ENCODE results near the gene GAL3ST1. TPM values are rescaled to one million over a fixed set of nuclear protein-coding genes. Genes with fewer than 3 reads are reported as not detected.

Gene GAL3ST1
- total RNA-seq, 1 experiment from 2014 or later, result 2.1 TPM

DNA sequence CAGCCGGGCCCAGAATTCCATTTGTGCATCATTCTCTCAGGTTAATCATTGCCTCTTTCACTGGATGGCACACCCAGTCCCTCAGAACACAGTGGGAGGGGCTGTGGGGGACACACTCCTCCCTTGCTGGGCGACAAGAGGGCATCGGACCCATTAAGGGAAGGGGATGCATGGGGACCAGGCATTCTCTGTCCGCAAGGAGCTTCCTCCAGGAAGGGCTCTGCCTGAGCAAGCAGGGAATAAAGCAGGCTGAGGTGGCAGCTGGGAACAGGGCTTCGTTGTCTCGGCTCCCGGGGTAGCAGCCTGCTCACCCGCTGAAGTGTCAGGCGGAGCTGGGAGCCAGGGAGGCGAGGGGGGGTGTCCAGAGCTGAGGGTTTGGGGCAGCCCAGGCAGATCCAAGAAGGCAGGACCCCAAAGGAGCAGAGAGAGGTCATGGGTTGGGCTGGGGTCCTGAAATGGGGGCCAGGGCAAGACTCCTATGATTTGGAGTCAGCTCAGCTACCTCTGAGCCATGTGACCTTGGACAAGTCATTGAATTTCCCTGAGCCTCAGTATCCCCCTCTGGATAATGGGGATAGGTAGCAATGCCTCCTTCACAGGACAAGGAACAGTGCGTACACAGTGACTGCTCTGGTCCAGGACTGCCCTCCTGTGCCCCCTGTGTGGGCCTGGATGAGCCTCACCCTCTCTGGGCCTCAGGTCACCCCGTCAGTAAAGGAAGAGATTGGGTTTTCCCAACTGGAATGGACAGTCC is 1.4 kb downstream of the GAL3ST1 start:
- ATAC-seq, result peak; percentile 4; the same call in 1 of the 2 replicates
- RAD21 ChIA-PET (ENCODE audit: low non-redundant PET in 1 of 2, low total read pairs in 2 of 2, uncharacterized antibody in 2 of 2, unreplicated experiment in 2 of 2), result no interaction called here
- 0 out of 2 replicates have a peak overlapping the region, but pooled peaks have one; percentile 2 for H3K4me2 ChIP-seq (ENCODE audit: low read length)

More for the DNA sequence above, 1.4 kb downstream of the GAL3ST1 start:
- Histone ChIP-seq H3K79me2 (ENCODE audit: insufficient read depth, low read length) (no peaks in the 10 kb centered on the region), H3K27me3 (ENCODE audit: insufficient read depth, low read length) (no peaks in the 10 kb centered on the region), H2AFZ (ENCODE audit: low read depth, low read length, poor library complexity, severe bottlenecking) (no peak overlapping the region), H3K4me1 (ENCODE audit: control insufficient read depth in 1 of 2, insufficient read depth in 2 of 2, low read length in 2 of 2) (peaks cover 6 to 22% of the 10 kb centered on the region in 2 experiments; a peak in 3 of 4 replicates), H3K27ac (ENCODE audit: low read depth, low read length) (no peak overlapping the region), H3K9me3 (ENCODE audit: control insufficient read depth in 1 of 2, insufficient read depth in 1 of 2, low read depth in 1 of 2, low read length in 2 of 2) (no peaks in the 10 kb centered on the region), H3K4me3 (replicated peaks in 1 of 2; ENCODE audit: low read depth in 1 of 2, low read length in 2 of 2) (no peak overlapping the region), H3K36me3 (ENCODE audit: control insufficient read depth in 1 of 2, insufficient read depth in 2 of 2, low read length in 2 of 2) (peaks cover 14 to 19% of the 10 kb centered on the region in 2 experiments; a peak in 3 of 4 replicates), H3K9ac (ENCODE audit: low read length) (no peak overlapping the region), H3K9me2 (ENCODE audit: insufficient read depth) (no peaks in the 10 kb centered on the region), H4K20me1 (ENCODE audit: insufficient read depth) (no peaks in the 10 kb centered on the region)
- CTCF ChIA-PET, result no interaction called here
- TF ChIP-seq, protein P1, sequence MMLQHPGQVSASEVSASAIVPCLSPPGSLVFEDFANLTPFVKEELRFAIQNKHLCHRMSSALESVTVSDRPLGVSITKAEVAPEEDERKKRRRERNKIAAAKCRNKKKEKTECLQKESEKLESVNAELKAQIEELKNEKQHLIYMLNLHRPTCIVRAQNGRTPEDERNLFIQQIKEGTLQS (IDR thresholded peaks at IDR 0.05), result no peak
- no peak for TF ChIP-seq TCF7L2 (IDR thresholded peaks at IDR 0.05; ENCODE audit: borderline replicate concordance, extremely low read depth, insufficient read depth, insufficient read length)
- TF ChIP-seq POLR2AphosphoS5 (IDR thresholded peaks at IDR 0.05; ENCODE audit: low read depth, low read length), result no peak
- TF ChIP-seq, protein P2, sequence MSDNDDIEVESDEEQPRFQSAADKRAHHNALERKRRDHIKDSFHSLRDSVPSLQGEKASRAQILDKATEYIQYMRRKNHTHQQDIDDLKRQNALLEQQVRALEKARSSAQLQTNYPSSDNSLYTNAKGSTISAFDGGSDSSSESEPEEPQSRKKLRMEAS (IDR thresholded peaks at IDR 0.05), result no peak
- no peak for TF ChIP-seq CBX3 (IDR thresholded peaks at IDR 0.05; ENCODE audit: low read depth)
- no peak for TF ChIP-seq POLR2A (IDR thresholded peaks at IDR 0.05; ENCODE audit: borderline replicate concordance, extremely low read depth, insufficient read depth, insufficient read length)
- no peak for TF ChIP-seq JUND (IDR thresholded peaks at IDR 0.05)
- no peak for TF ChIP-seq SRF (IDR thresholded peaks at IDR 0.05; ENCODE audit: low read depth)
- TF ChIP-seq FOSL1 (IDR thresholded peaks at IDR 0.05; ENCODE audit: low read depth), result no peak
- TF ChIP-seq, protein P3, sequence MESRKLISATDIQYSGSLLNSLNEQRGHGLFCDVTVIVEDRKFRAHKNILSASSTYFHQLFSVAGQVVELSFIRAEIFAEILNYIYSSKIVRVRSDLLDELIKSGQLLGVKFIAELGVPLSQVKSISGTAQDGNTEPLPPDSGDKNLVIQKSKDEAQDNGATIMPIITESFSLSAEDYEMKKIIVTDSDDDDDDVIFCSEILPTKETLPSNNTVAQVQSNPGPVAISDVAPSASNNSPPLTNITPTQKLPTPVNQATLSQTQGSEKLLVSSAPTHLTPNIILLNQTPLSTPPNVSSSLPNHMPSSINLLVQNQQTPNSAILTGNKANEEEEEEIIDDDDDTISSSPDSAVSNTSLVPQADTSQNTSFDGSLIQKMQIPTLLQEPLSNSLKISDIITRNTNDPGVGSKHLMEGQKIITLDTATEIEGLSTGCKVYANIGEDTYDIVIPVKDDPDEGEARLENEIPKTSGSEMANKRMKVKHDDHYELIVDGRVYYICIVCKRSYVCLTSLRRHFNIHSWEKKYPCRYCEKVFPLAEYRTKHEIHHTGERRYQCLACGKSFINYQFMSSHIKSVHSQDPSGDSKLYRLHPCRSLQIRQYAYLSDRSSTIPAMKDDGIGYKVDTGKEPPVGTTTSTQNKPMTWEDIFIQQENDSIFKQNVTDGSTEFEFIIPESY (IDR thresholded peaks at IDR 0.05; ENCODE audit: extremely low read depth, insufficient replicate concordance, low read length), result no peak
- TF ChIP-seq ELF1 (IDR thresholded peaks at IDR 0.05; ENCODE audit: borderline replicate concordance, low read depth), result no peak
- no peak for TF ChIP-seq SIN3A (IDR thresholded peaks at IDR 0.05; ENCODE audit: low read depth)
- no peak for TF ChIP-seq EZH2phosphoT487 (IDR thresholded peaks at IDR 0.05; ENCODE audit: borderline replicate concordance)
- no peak for TF ChIP-seq EZH2 (IDR thresholded peaks at IDR 0.05)
- TF ChIP-seq RAD21 (IDR thresholded peaks at IDR 0.05; ENCODE audit: low read depth), result no peak
- TF ChIP-seq, protein P4, sequence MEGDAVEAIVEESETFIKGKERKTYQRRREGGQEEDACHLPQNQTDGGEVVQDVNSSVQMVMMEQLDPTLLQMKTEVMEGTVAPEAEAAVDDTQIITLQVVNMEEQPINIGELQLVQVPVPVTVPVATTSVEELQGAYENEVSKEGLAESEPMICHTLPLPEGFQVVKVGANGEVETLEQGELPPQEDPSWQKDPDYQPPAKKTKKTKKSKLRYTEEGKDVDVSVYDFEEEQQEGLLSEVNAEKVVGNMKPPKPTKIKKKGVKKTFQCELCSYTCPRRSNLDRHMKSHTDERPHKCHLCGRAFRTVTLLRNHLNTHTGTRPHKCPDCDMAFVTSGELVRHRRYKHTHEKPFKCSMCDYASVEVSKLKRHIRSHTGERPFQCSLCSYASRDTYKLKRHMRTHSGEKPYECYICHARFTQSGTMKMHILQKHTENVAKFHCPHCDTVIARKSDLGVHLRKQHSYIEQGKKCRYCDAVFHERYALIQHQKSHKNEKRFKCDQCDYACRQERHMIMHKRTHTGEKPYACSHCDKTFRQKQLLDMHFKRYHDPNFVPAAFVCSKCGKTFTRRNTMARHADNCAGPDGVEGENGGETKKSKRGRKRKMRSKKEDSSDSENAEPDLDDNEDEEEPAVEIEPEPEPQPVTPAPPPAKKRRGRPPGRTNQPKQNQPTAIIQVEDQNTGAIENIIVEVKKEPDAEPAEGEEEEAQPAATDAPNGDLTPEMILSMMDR (IDR thresholded peaks at IDR 0.05 in 2 of 3, conservative IDR thresholded peaks at IDR 0.05 in 1 of 3; ENCODE audit: borderline replicate concordance in 1 of 3, insufficient read depth in 1 of 3, low read depth in 2 of 3, low read length in 2 of 3), result no peak
- no peak for TF ChIP-seq EGR1 (IDR thresholded peaks at IDR 0.05; ENCODE audit: low read depth)
- TF ChIP-seq, protein P5, sequence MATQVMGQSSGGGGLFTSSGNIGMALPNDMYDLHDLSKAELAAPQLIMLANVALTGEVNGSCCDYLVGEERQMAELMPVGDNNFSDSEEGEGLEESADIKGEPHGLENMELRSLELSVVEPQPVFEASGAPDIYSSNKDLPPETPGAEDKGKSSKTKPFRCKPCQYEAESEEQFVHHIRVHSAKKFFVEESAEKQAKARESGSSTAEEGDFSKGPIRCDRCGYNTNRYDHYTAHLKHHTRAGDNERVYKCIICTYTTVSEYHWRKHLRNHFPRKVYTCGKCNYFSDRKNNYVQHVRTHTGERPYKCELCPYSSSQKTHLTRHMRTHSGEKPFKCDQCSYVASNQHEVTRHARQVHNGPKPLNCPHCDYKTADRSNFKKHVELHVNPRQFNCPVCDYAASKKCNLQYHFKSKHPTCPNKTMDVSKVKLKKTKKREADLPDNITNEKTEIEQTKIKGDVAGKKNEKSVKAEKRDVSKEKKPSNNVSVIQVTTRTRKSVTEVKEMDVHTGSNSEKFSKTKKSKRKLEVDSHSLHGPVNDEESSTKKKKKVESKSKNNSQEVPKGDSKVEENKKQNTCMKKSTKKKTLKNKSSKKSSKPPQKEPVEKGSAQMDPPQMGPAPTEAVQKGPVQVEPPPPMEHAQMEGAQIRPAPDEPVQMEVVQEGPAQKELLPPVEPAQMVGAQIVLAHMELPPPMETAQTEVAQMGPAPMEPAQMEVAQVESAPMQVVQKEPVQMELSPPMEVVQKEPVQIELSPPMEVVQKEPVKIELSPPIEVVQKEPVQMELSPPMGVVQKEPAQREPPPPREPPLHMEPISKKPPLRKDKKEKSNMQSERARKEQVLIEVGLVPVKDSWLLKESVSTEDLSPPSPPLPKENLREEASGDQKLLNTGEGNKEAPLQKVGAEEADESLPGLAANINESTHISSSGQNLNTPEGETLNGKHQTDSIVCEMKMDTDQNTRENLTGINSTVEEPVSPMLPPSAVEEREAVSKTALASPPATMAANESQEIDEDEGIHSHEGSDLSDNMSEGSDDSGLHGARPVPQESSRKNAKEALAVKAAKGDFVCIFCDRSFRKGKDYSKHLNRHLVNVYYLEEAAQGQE (IDR thresholded peaks at IDR 0.05; ENCODE audit: low read depth), result no peak
- no peak for TF ChIP-seq SP1 (IDR thresholded peaks at IDR 0.05; ENCODE audit: low read depth)
- no peak for TF ChIP-seq CEBPB (IDR thresholded peaks at IDR 0.05; ENCODE audit: low read depth)
- DNase-seq (ENCODE audit: low read depth, low spot score), result no peak
- BruUV-seq (replicated peaks), result no TSS peak
- intact Hi-C loops (cut with micrococcal nuclease), result no loop called here
- POLR2A ChIA-PET, result no interaction called here
